Body of pancreas (tissue), 4 donors: Measurements from ENCODE around the gene ARHGAP33. TPM values are rescaled to one million over a fixed set of nuclear protein-coding genes. Genes with fewer than 3 reads are reported as not detected.

Source experiments
- ATAC-seq: fragments of 150-250 bp; one replicate; pipeline ENCODE4 v1.9.1; 2016
- DNase-seq, 4 donors: peaks; one replicate each; pipeline ENCODE4 v3.0.0-alpha.2; 2019
- H3K27ac ChIP-seq, 4 donors: fragments of 200-600 bp; sonication (generic); 1 replicate in 3 of 4; 2 replicates in 1 of 4; pipeline versions ENCODE4 v1.5.1 to v1.6.1; 2016 to 2019; ENCODE audit warnings: mild to moderate bottlenecking in 1 of 4, mixed read lengths in 1 of 4, moderate library complexity in 1 of 4
- H3K27me3 ChIP-seq, 2 donors: fragments of 200-600 bp; sonication (generic); one replicate each; pipeline ENCODE4 v1.6.0; 2016; ENCODE audit warnings: mild to moderate bottlenecking in 1 of 2
- H3K36me3 ChIP-seq, 2 donors: fragments of 200-600 bp; sonication (generic); replicated peaks in 1 of 2; 2 replicates each; pipeline ENCODE4 v1.5.1; 2016; ENCODE audit warnings: low read depth in 2 of 2; ENCODE audit not compliant: insufficient read depth in 1 of 2
- H3K4me1 ChIP-seq: fragments of 200-600 bp; sonication (generic); one replicate; pipeline ENCODE4 v1.6.0; 2016
- H3K4me3 ChIP-seq, 2 donors: fragments of 200-600 bp; sonication (generic); 1 replicate in 1 of 2; 2 replicates in 1 of 2; pipeline ENCODE4 v1.5.1; 2016 to 2019
- H3K9me3 ChIP-seq, 3 donors: fragments of 200-600 bp; sonication (generic); 1 replicate in 2 of 3; 2 replicates in 1 of 3; pipeline ENCODE4 v1.5.1; 2016
- POLR2A ChIP-seq, 3 donors: fragments of 450-650 bp; IDR thresholded peaks; one replicate each; pipeline ENCODE4 v1.6.1; 2016; ENCODE audit warnings: antibody characterized with exemption in 3 of 3, mild to moderate bottlenecking in 2 of 3
- WGBS, 2 donors: methylation state at CpG; one replicate each; pipeline ENCODE4 v1.1.5; 2017; 5-methylcytosine and 5-hydroxymethylcytosine counted together
- intact Hi-C: fragments of 100-400 bp; cut with DNase I; formaldehyde crosslinking; loops from one replicate; pipeline ENCODE4 v1.15.1; 2023
- total RNA-seq, 2 donors: library from RNA; depleted of rRNA; stranded (reverse); fragments of >200 nt; gene quantifications; one replicate each; pipeline ENCODE4 v1.1.0, GENCODE V29; 2016
- TF ChIP-seq, protein P1 (sequence below), 7 experiments: fragments of 450-650 bp in 4 of 7; fragments of 200-600 bp in 3 of 7; sonication (generic) in 3 of 7; IDR thresholded peaks; one replicate each; pipeline ENCODE4 v1.5.1; 2016 to 2019; ENCODE audit warnings: antibody characterized with exemption in 7 of 7

Gene ARHGAP33
- total RNA-seq, 2 donors from 2014 or later: 8.6 to 71.5 TPM

DNA sequence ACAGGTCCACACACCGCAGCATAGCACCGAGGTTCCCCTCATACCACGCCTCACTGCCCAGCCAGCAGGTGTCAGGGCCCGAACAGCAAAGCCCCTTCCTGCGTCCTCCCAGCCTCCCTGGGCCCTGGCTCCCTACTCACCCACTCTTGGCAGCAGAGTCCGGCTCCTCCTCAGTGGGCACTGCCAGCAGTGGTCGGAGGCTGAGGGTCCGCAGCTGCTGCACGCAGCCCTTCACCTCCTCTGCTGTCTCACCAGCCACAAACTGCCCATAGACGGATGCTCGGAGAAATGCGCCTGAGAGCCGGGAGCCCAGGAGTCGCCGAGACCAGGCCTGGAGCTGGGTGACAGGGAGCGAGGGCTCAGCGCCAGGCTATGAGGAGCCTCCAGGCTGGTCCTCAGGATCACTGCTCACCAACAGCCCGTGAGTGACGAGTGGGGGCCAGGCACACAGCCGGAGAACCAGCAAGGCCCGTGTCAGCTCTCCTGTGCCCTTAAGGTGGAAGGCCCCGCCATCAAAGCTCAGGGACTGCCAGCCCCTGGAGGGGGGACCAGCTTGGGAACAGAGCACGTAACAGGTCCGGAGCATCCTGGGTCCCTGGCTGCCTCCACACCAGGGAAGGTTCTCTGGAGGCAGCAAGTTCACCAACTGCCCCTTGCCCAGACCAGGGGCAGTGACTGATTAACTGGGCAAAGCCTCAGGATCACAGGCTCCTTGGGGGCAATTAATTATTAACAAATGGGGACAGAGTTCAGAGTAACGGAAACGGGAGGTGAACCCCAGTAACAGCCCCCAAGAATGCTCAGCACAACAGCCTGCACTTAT, 37.1 kb downstream of the ARHGAP33 start, which contains the start of gene PRODH2:
TSS of gene PRODH2 (minus strand) at position 626 of the 823 bp plus-strand sequence. CDS start at position 586, 40 bp downstream.
- intact Hi-C loops: no loop called here
- Histone ChIP-seq H3K27me3 (no peaks in the 10 kb centered on the region), H3K4me1 (peaks cover 8% of the 10 kb centered on the region), H3K9me3 (no peaks in the 10 kb centered on the region), H3K4me3 (no peak within 1 kb of the TSS), H3K27ac (no peak within 1 kb of the TSS), H3K36me3 (no peaks in the 10 kb centered on the region)
- 27 to 65% methylated on average over 4 to 26 of the region's 26 CpGs for WGBS, 2 donors
- no peak for TF ChIP-seq POLR2A (IDR thresholded peaks at IDR 0.05)
- TF ChIP-seq, protein P1, sequence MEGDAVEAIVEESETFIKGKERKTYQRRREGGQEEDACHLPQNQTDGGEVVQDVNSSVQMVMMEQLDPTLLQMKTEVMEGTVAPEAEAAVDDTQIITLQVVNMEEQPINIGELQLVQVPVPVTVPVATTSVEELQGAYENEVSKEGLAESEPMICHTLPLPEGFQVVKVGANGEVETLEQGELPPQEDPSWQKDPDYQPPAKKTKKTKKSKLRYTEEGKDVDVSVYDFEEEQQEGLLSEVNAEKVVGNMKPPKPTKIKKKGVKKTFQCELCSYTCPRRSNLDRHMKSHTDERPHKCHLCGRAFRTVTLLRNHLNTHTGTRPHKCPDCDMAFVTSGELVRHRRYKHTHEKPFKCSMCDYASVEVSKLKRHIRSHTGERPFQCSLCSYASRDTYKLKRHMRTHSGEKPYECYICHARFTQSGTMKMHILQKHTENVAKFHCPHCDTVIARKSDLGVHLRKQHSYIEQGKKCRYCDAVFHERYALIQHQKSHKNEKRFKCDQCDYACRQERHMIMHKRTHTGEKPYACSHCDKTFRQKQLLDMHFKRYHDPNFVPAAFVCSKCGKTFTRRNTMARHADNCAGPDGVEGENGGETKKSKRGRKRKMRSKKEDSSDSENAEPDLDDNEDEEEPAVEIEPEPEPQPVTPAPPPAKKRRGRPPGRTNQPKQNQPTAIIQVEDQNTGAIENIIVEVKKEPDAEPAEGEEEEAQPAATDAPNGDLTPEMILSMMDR (IDR thresholded peaks at IDR 0.05): no peak
- DNase-seq (no peak), ATAC-seq (no peak)

- Histone ChIP-seq H3K9me3 (no peaks in the 10 kb centered on the region), H3K36me3 (no peaks in the 10 kb centered on the region), H3K4me1 (peaks cover 8% of the 10 kb centered on the region), H3K27me3 (no peaks in the 10 kb centered on the region), H3K4me3 (no peak overlapping the region), H3K27ac (no peak overlapping the region)
- DNase-seq: no peak
- TF ChIP-seq, protein P1 (IDR thresholded peaks at IDR 0.05): no peak
- no peak for TF ChIP-seq POLR2A (IDR thresholded peaks at IDR 0.05)
- WGBS, 2 donors: 53 to 61% methylated on average over 11 of the region's 11 CpGs
- ATAC-seq: no peak
- intact Hi-C loops: no loop called here
These were observed 37.9 kb downstream of the ARHGAP33 start for GRCh38 chr19:35813043-35813890.

DNA sequence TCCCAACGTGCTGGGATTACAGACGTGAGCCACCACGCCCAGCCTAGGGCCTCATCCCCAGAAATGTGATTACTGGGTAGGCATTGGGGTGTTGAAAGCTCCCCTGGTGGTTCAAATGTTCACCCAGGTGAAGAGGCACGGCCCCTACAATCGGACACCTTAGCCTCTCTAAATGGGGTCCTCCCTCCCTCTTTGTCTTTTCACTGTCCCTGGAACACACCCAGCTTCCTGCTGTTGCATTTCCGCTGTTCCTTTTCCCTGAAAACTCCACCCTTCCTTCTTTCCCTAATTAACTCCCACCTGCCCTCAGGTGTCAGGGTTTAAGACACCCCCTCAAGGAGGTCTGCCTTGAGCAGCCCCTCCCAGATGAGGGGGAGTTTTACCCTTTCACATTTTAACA, 40.9 kb downstream of the ARHGAP33 start:
- no peak for ATAC-seq
- H3K4me1 ChIP-seq: peaks cover 8% of the 10 kb centered on the region
- no peak overlapping the region for H3K4me3 ChIP-seq
- 54 to 76% methylated on average over 6 of the region's 6 CpGs for WGBS, 2 donors
- H3K27me3 ChIP-seq: no peaks in the 10 kb centered on the region
- H3K36me3 ChIP-seq: no peaks in the 10 kb centered on the region
- no peak overlapping the region for H3K27ac ChIP-seq
- no peak for DNase-seq
- no peak for TF ChIP-seq POLR2A (IDR thresholded peaks at IDR 0.05)
- TF ChIP-seq, protein P1 (IDR thresholded peaks at IDR 0.05): no peak
- intact Hi-C loops: no loop called here
- H3K9me3 ChIP-seq: no peaks in the 10 kb centered on the region

- intact Hi-C loops: no loop called here
These were observed 41.5 kb downstream of the ARHGAP33 start for GRCh38 chr19:35816846-35817245.

More at GRCh38 chr19:35816846-35817245, 41.5 kb downstream of the ARHGAP33 start:
- Histone ChIP-seq H3K4me1 (peaks cover 8% of the 10 kb centered on the region), H3K4me3 (no peak overlapping the region), H3K9me3 (no peaks in the 10 kb centered on the region), H3K27ac (no peak overlapping the region), H3K27me3 (no peaks in the 10 kb centered on the region), H3K36me3 (no peaks in the 10 kb centered on the region)
- no peak for ATAC-seq
- TF ChIP-seq POLR2A (IDR thresholded peaks at IDR 0.05): no peak
- TF ChIP-seq, protein P1 (IDR thresholded peaks at IDR 0.05): no peak
- DNase-seq: no peak
- 90 to 94% methylated on average over 9 of the region's 9 CpGs for WGBS, 2 donors
